Activated T-cell treated with anti-CD3 and anti-CD28 coated beads, Interleukin-2, amount 50 U/mL, for 4 hours (primary cell): ENCODE results near the gene SYNE1. TPM values are rescaled to one million over a fixed set of nuclear protein-coding genes. Genes with fewer than 3 reads are reported as not detected.
"Not testable (repeated sequence)": the region's sequence is repeated elsewhere in the genome, so short reads cannot be mapped to it uniquely, and the experiment has no call there.

Experiments
- ATAC-seq, 2 donors: fragments of 200-7000 bp; cut with Tn5 transposase; one replicate each; pipeline ENCODE4 v1.10.0; 2021
- DNase-seq: peaks from one replicate; pipeline ENCODE4 v3.0.0-alpha.2; 2020
- H3K27me3 Mint-ChIP-seq: one replicate; pipeline ENCODE4 v1.8.0; 2021; ENCODE audit warnings: low read depth, mixed read lengths
- H3K36me3 Mint-ChIP-seq: one replicate; pipeline ENCODE4 v1.8.0; 2022; ENCODE audit warnings: mixed read lengths; ENCODE audit not compliant: insufficient read depth
- H3K4me1 Mint-ChIP-seq: one replicate; pipeline ENCODE4 v1.8.0; 2021; ENCODE audit warnings: low read depth, mixed read lengths
- H3K4me3 Mint-ChIP-seq: one replicate; pipeline ENCODE4 v1.8.0; 2021; ENCODE audit warnings: mild to moderate bottlenecking, moderate library complexity, mixed read lengths
- H3K9me3 Mint-ChIP-seq: one replicate; pipeline ENCODE4 v1.8.0; 2021; ENCODE audit warnings: mixed read lengths
- total RNA-seq, 3 donors: library from RNA; stranded (reverse); gene quantifications; one replicate each; pipeline ENCODE4 v1.2.1, GENCODE V29; 2021

Gene SYNE1
- total RNA-seq, 3 donors from 2014 or later, result 11.0 to 16.1 (median 11.1) TPM

GRCh38 chr6:152091201-152091600 is 546.0 kb downstream of the SYNE1 start:
- Mint-ChIP-seq H3K27me3 (peaks cover 2% of the 10 kb centered on the region), H3K9me3 (no peaks in the 10 kb centered on the region), H3K4me1 (no peaks in the 10 kb centered on the region), H3K4me3 (no peak overlapping the region), H3K36me3 (no peaks in the 10 kb centered on the region)
- DNase-seq, result no peak
- no peak for ATAC-seq

- no peak overlapping the region for H3K4me3 Mint-ChIP-seq
- DNase-seq, result no peak
- no peak for ATAC-seq
Observed at GRCh38 chr6:152089992-152090391, 547.2 kb downstream of the SYNE1 start.

GRCh38 chr6:152087701-152088100 is 549.5 kb downstream of the SYNE1 start:
- H3K27me3 Mint-ChIP-seq, result peaks cover 2% of the 10 kb centered on the region
- H3K9me3 Mint-ChIP-seq, result no peaks in the 10 kb centered on the region
- H3K36me3 Mint-ChIP-seq, result no peaks in the 10 kb centered on the region
- DNase-seq (no peak), ATAC-seq (no peak)
- H3K4me3 Mint-ChIP-seq, result no peak overlapping the region
- H3K4me1 Mint-ChIP-seq, result no peaks in the 10 kb centered on the region

More at GRCh38 chr6:152089992-152090391, 547.2 kb downstream of the SYNE1 start:
- H3K4me1 Mint-ChIP-seq, result no peaks in the 10 kb centered on the region
- peaks cover 2% of the 10 kb centered on the region for H3K27me3 Mint-ChIP-seq
- H3K36me3 Mint-ChIP-seq, result no peaks in the 10 kb centered on the region
- no peaks in the 10 kb centered on the region for H3K9me3 Mint-ChIP-seq

- DNase-seq (no peak), ATAC-seq (no peak)
- no peaks in the 10 kb centered on the region for H3K9me3 Mint-ChIP-seq
- H3K4me3 Mint-ChIP-seq, result no peak overlapping the region
- H3K4me1 Mint-ChIP-seq, result no peaks in the 10 kb centered on the region
- H3K36me3 Mint-ChIP-seq, result no peaks in the 10 kb centered on the region
- peaks cover 2% of the 10 kb centered on the region for H3K27me3 Mint-ChIP-seq
Observed at GRCh38 chr6:152087096-152087495, 550.1 kb downstream of the SYNE1 start.

- Mint-ChIP-seq H3K4me3 (no peak overlapping the region), H3K27me3 (peaks cover 3% of the 10 kb centered on the region), H3K9me3 (peaks cover under 1% of the 10 kb centered on the region), H3K4me1 (no peaks in the 10 kb centered on the region), H3K36me3 (no peaks in the 10 kb centered on the region)
- ATAC-seq, result no peak
- no peak for DNase-seq
Observed at GRCh38 chr6:152086223-152086873, 550.8 kb downstream of the SYNE1 start.

GRCh38 chr6:152085451-152085921 is 551.7 kb downstream of the SYNE1 start:
- ATAC-seq (no peak), DNase-seq (no peak)
- no peak overlapping the region for H3K4me3 Mint-ChIP-seq
- peaks cover 5% of the 10 kb centered on the region for H3K9me3 Mint-ChIP-seq
- no peaks in the 10 kb centered on the region for H3K36me3 Mint-ChIP-seq
- peaks cover 5% of the 10 kb centered on the region for H3K27me3 Mint-ChIP-seq
- no peaks in the 10 kb centered on the region for H3K4me1 Mint-ChIP-seq

- ATAC-seq, result no peak
Observed at GRCh38 chr6:152078804-152079203, 558.4 kb downstream of the SYNE1 start.

GRCh38 chr6:152078001-152078400 is 559.2 kb downstream of the SYNE1 start:
- no peak for DNase-seq
- no peaks in the 10 kb centered on the region for H3K4me1 Mint-ChIP-seq

More at GRCh38 chr6:152078804-152079203, 558.4 kb downstream of the SYNE1 start:
- peaks cover 36% of the 10 kb centered on the region for H3K9me3 Mint-ChIP-seq
- H3K4me1 Mint-ChIP-seq, result no peaks in the 10 kb centered on the region
- DNase-seq, result no peak
- peaks cover 14% of the 10 kb centered on the region for H3K36me3 Mint-ChIP-seq
- no peak overlapping the region for H3K4me3 Mint-ChIP-seq
- H3K27me3 Mint-ChIP-seq, result peaks cover 7% of the 10 kb centered on the region

GRCh38 chr6:152076242-152076641 is 560.9 kb downstream of the SYNE1 start:
- not testable (repeated sequence) for DNase-seq, H3K27me3 Mint-ChIP-seq, ATAC-seq, H3K4me1 Mint-ChIP-seq, H3K4me3 Mint-ChIP-seq
- Mint-ChIP-seq H3K9me3 (peaks cover 34% of the 10 kb centered on the region), H3K36me3 (peaks cover 14% of the 10 kb centered on the region)

More at GRCh38 chr6:152078001-152078400, 559.2 kb downstream of the SYNE1 start:
- no peak overlapping the region for H3K4me3 Mint-ChIP-seq
- peaks cover 36% of the 10 kb centered on the region for H3K9me3 Mint-ChIP-seq
- ATAC-seq, result no peak
- peaks cover 14% of the 10 kb centered on the region for H3K36me3 Mint-ChIP-seq
- peaks cover 7% of the 10 kb centered on the region for H3K27me3 Mint-ChIP-seq

- peaks cover 14% of the 10 kb centered on the region for H3K36me3 Mint-ChIP-seq
- H3K9me3 Mint-ChIP-seq, result peaks cover 25% of the 10 kb centered on the region
- H3K27me3 Mint-ChIP-seq, result no peaks in the 10 kb centered on the region
- DNase-seq, result no peak
- no peak for ATAC-seq
- H3K4me1 Mint-ChIP-seq, result no peaks in the 10 kb centered on the region
- H3K4me3 Mint-ChIP-seq, result no peak overlapping the region
Observed at GRCh38 chr6:152071843-152072242, 565.3 kb downstream of the SYNE1 start.

Other genes with a start within 250 kb of the SYNE1 start
- gene MYCT1, start 60.5 kb upstream of the SYNE1 start, total RNA-seq, result not detected
- gene VIP, start 113.4 kb upstream of the SYNE1 start, total RNA-seq, result not detected